ENCODE measurements around the gene USH1C. TPM values are rescaled to one million over a fixed set of nuclear protein-coding genes. Genes with fewer than 3 reads are reported as not detected.

USH1C gene
- total RNA-seq, 1 experiment from 2014 or later = 17.5 TPM

- Mint-ChIP-seq H3K9me3 (ENCODE audit: low read depth, unreplicated experiment) (no peaks in the 10 kb centered on the region), H3K4me1 (ENCODE audit: low read depth, unreplicated experiment) (no peaks in the 10 kb centered on the region), H3K27ac (ENCODE audit: unreplicated experiment) (no peak overlapping the region), H3K36me3 (ENCODE audit: insufficient read depth, unreplicated experiment) (no peaks in the 10 kb centered on the region), H3K27me3 (ENCODE audit: unreplicated experiment) (peaks cover 90% of the 10 kb centered on the region), H3K4me3 (ENCODE audit: low read depth, unreplicated experiment) (no peak overlapping the region)
- CTCF ChIA-PET = no interaction called here
- DNase-seq = no peak
- TF ChIP-seq, protein P1, sequence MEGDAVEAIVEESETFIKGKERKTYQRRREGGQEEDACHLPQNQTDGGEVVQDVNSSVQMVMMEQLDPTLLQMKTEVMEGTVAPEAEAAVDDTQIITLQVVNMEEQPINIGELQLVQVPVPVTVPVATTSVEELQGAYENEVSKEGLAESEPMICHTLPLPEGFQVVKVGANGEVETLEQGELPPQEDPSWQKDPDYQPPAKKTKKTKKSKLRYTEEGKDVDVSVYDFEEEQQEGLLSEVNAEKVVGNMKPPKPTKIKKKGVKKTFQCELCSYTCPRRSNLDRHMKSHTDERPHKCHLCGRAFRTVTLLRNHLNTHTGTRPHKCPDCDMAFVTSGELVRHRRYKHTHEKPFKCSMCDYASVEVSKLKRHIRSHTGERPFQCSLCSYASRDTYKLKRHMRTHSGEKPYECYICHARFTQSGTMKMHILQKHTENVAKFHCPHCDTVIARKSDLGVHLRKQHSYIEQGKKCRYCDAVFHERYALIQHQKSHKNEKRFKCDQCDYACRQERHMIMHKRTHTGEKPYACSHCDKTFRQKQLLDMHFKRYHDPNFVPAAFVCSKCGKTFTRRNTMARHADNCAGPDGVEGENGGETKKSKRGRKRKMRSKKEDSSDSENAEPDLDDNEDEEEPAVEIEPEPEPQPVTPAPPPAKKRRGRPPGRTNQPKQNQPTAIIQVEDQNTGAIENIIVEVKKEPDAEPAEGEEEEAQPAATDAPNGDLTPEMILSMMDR (IDR thresholded peaks at IDR 0.05; ENCODE audit: unreplicated experiment) = no peak
- intact Hi-C loops (cut with micrococcal nuclease; ENCODE audit: unreplicated experiment) = no loop called here
- BruUV-seq (replicated peaks) = no TSS peak
These were observed 24.7 kb upstream of the USH1C start for GRCh38 chr11:17568944-17569343.

- H3K4me1 Mint-ChIP-seq (ENCODE audit: low read depth, unreplicated experiment) = no peaks in the 10 kb centered on the region
- H3K27me3 Mint-ChIP-seq (ENCODE audit: unreplicated experiment) = peaks cover 60% of the 10 kb centered on the region
- TF ChIP-seq, protein P1 (IDR thresholded peaks at IDR 0.05; ENCODE audit: unreplicated experiment) = peak; percentile 32
- no peaks in the 10 kb centered on the region for H3K9me3 Mint-ChIP-seq (ENCODE audit: low read depth, unreplicated experiment)
- CTCF ChIA-PET = no interaction called here
- H3K36me3 Mint-ChIP-seq (ENCODE audit: insufficient read depth, unreplicated experiment) = no peaks in the 10 kb centered on the region
- H3K4me3 Mint-ChIP-seq (ENCODE audit: low read depth, unreplicated experiment) = no peak overlapping the region
- intact Hi-C loops (cut with micrococcal nuclease; ENCODE audit: unreplicated experiment) = no loop called here
- DNase-seq = no peak
- no TSS peak for BruUV-seq (replicated peaks)
- no peak overlapping the region for H3K27ac Mint-ChIP-seq (ENCODE audit: unreplicated experiment)
These were observed 20.4 kb upstream of the USH1C start for GRCh38 chr11:17564687-17565042.

DNA sequence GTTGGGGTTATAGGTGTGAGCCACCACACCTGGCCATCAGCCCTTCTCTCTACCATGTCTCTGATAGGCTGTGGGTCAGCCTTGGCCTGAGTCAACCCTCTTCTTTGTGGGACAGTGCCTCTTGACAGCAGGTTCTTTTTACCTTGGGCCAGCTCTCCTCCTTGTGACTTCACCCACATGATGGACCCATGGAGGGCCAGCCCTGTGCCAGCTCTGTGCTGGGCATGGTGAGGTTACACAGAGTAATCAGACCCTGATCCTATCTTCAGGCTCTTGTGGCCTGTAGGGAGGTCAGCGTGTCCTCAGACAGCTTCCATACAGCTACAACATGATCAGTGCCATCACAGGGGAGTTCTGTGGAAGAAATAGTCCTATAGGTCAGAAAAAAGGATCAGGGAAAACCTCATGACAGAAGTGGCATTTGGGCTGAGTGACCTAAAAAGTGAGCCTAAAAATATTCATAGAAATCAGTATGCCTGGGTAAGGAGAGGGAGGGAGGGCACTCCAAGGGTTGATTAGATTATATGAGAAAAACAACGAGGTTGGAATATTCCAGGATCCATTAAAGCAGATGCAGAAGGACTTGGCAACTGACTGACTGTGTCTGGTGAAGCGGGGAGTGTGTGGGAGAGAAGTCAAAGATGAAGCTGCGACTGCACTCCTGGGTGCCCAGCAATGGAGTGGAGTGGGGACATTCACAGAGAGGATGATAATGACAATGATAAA is 19.9 kb upstream of the USH1C start:
- no peak overlapping the region for H3K4me3 Mint-ChIP-seq (ENCODE audit: low read depth, unreplicated experiment)
- BruUV-seq (replicated peaks) = no TSS peak
- H3K36me3 Mint-ChIP-seq (ENCODE audit: insufficient read depth, unreplicated experiment) = no peaks in the 10 kb centered on the region
- peaks cover 60% of the 10 kb centered on the region for H3K27me3 Mint-ChIP-seq (ENCODE audit: unreplicated experiment)
- no peak for DNase-seq
- intact Hi-C loops (cut with micrococcal nuclease; ENCODE audit: unreplicated experiment) = no loop called here
- H3K4me1 Mint-ChIP-seq (ENCODE audit: low read depth, unreplicated experiment) = no peaks in the 10 kb centered on the region
- no peaks in the 10 kb centered on the region for H3K9me3 Mint-ChIP-seq (ENCODE audit: low read depth, unreplicated experiment)
- TF ChIP-seq, protein P1 (IDR thresholded peaks at IDR 0.05; ENCODE audit: unreplicated experiment) = no peak
- H3K27ac Mint-ChIP-seq (ENCODE audit: unreplicated experiment) = no peak overlapping the region
- CTCF ChIA-PET = interaction anchor here (0.5 to 0.7 kb wide), 2 partner anchors 50 to 423 kb away, joined by 3 read pairs; no protein-coding TSS in a partner anchor

- H3K27me3 Mint-ChIP-seq (ENCODE audit: unreplicated experiment) = peaks cover 61% of the 10 kb centered on the region
- CTCF ChIA-PET = interaction anchor here (1.2 kb wide), 1 partner anchor 8 kb away, joined by 3 read pairs; no protein-coding TSS in a partner anchor
- DNase-seq = no peak
These were observed 19.0 kb upstream of the USH1C start for GRCh38 chr11:17563231-17563646.

More at GRCh38 chr11:17563231-17563646, 19.0 kb upstream of the USH1C start:
- TF ChIP-seq, protein P1 (IDR thresholded peaks at IDR 0.05; ENCODE audit: unreplicated experiment) = no peak
- Mint-ChIP-seq H3K4me1 (ENCODE audit: low read depth, unreplicated experiment) (no peaks in the 10 kb centered on the region), H3K27ac (ENCODE audit: unreplicated experiment) (no peak overlapping the region), H3K36me3 (ENCODE audit: insufficient read depth, unreplicated experiment) (no peaks in the 10 kb centered on the region), H3K9me3 (ENCODE audit: low read depth, unreplicated experiment) (no peaks in the 10 kb centered on the region), H3K4me3 (ENCODE audit: low read depth, unreplicated experiment) (no peak overlapping the region)
- no TSS peak for BruUV-seq (replicated peaks)
- intact Hi-C loops (cut with micrococcal nuclease; ENCODE audit: unreplicated experiment) = no loop called here
